ENCODE data around the gene CES3. TPM values are rescaled to one million over a fixed set of nuclear protein-coding genes. Genes with fewer than 3 reads are reported as not detected.
"Not testable (repeated sequence)": the region's sequence is repeated elsewhere in the genome, so short reads cannot be mapped to it uniquely, and the experiment has no call there.

The CES3 gene
- total and polyA plus RNA-seq, 4 donors = 0.19 to 28.3 (median 12.5) TPM

- WGBS = 34% methylated on average over 17 of the region's 17 CpGs
- H3K27ac ChIP-seq (ENCODE audit: low read depth in 1 of 2, low read length in 2 of 2) = peak overlapping the region in 1 of 2 donors; percentile 46
- not testable (repeated sequence) for H3K27me3 ChIP-seq (ENCODE audit: control insufficient read depth in 4 of 4, insufficient read depth in 4 of 4, low read length in 3 of 4); H3K36me3 ChIP-seq (ENCODE audit: control insufficient read depth in 4 of 4, insufficient read depth in 3 of 4, low read depth in 1 of 4, low read length in 3 of 4); DNase-seq (ENCODE audit: low spot score); H3K9me3 ChIP-seq (ENCODE audit: control insufficient read depth in 4 of 4, low read length in 3 of 4); H3K9ac ChIP-seq (ENCODE audit: low read depth in 1 of 2, low read length in 2 of 2); H3K4me3 ChIP-seq (ENCODE audit: low read depth in 1 of 3, low read length in 3 of 3)
- TF ChIP-seq TAF1 (conservative IDR thresholded peaks at IDR 0.05) = peak; percentile 18
- H3K4me1 ChIP-seq (ENCODE audit: control insufficient read depth in 4 of 4, insufficient read depth in 4 of 4, low read length in 3 of 4) = peaks cover 0 to 20% (median 17%) of the 10 kb centered on the region in 4 donors
Measured at GRCh38 chr16:66955363-66956153, 5.5 kb upstream of the CES3 start.

GRCh38 chr16:66956154-66956457, 5.0 kb upstream of the CES3 start:
- H3K4me3 ChIP-seq (ENCODE audit: low read depth in 1 of 3, low read length in 3 of 3); H3K9ac ChIP-seq (ENCODE audit: low read depth in 1 of 2, low read length in 2 of 2); H3K27ac ChIP-seq (ENCODE audit: low read depth in 1 of 2, low read length in 2 of 2); DNase-seq (ENCODE audit: low spot score); H3K36me3 ChIP-seq (ENCODE audit: control insufficient read depth in 4 of 4, insufficient read depth in 3 of 4, low read depth in 1 of 4, low read length in 3 of 4); H3K9me3 ChIP-seq (ENCODE audit: control insufficient read depth in 4 of 4, low read length in 3 of 4); H3K27me3 ChIP-seq (ENCODE audit: control insufficient read depth in 4 of 4, insufficient read depth in 4 of 4, low read length in 3 of 4): not testable (repeated sequence)
- 8% methylated on average over 1 of the region's 1 CpG for WGBS
- peak; percentile 38 for TF ChIP-seq SP1 (IDR thresholded peaks at IDR 0.05)
- peak; percentile 46 to 62 for TF ChIP-seq HNF4A (conservative IDR thresholded peaks at IDR 0.05)
- peak in 1 of 2 donors; percentile 37 for TF ChIP-seq RXRA (IDR thresholded peaks at IDR 0.05)
- H3K4me1 ChIP-seq (ENCODE audit: control insufficient read depth in 4 of 4, insufficient read depth in 4 of 4, low read length in 3 of 4) = peaks cover 0 to 24% (median 20%) of the 10 kb centered on the region in 4 donors

DNA sequence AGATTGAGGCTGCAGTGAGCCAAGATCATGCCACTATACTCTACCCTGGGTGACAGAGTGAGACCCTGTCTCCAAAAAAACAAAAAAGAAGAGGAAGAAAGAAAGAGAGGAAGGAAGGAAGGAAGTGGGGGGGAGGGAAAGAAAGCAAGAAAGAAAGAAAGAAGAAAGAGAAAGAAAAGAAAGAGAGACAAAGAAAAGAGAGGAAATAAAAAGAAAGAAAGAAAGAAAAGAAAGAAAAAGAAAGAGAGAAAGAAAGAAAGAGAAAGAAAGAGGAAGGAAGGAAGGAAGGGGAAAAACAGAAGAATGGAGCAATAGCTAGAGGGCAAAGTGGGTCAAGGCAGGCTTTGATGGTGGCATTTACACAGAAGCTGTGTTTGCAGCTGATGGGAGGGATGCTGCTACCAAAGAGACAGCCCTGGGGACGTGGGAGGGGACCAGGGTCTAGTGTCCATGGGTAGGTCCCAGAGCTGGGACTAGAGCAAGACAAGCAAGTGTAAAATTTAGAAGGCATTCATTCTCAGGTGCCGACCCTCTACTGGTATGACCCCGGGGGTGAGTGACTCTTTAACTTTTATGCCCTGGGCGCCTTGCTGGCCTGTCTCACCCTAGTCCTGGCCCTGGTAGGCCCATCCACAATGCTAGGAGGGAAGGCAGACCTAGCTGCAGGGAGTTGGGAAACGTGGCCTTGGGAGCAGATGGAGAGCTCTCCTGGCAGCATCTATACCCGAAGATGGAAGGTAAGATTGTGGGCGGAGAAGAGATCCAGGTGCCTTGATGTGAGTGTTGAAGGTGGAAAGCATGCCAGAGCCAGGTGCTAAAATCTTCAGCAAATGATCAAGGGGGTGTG, 2.0 kb upstream of the CES3 start:
- no peak overlapping the region for H3K9ac ChIP-seq (ENCODE audit: low read depth in 1 of 2, low read length in 2 of 2)

More for the DNA sequence above, 2.0 kb upstream of the CES3 start:
- no peak for DNase-seq (ENCODE audit: low spot score)
- Histone ChIP-seq H3K27ac (ENCODE audit: low read depth in 1 of 2, low read length in 2 of 2) (no peak overlapping the region), H3K27me3 (ENCODE audit: control insufficient read depth in 4 of 4, insufficient read depth in 4 of 4, low read length in 3 of 4) (no peaks in the 10 kb centered on the region), H3K9me3 (ENCODE audit: control insufficient read depth in 4 of 4, low read length in 3 of 4) (no peaks in the 10 kb centered on the region), H3K4me1 (ENCODE audit: control insufficient read depth in 4 of 4, insufficient read depth in 4 of 4, low read length in 3 of 4) (peaks cover 14 to 52% (median 43%) of the 10 kb centered on the region in 4 donors), H3K4me3 (ENCODE audit: low read depth in 1 of 3, low read length in 3 of 3) (no peak overlapping the region), H3K36me3 (ENCODE audit: control insufficient read depth in 4 of 4, insufficient read depth in 3 of 4, low read depth in 1 of 4, low read length in 3 of 4) (no peaks in the 10 kb centered on the region)
- WGBS = 85% methylated on average over 7 of the region's 7 CpGs
- no peak for TF ChIP-seq RAD21 (IDR thresholded peaks at IDR 0.05)
- TF ChIP-seq MAX (IDR thresholded peaks at IDR 0.05) = no peak
- no peak for TF ChIP-seq SP1 (IDR thresholded peaks at IDR 0.05)
- no peak for TF ChIP-seq ZBTB33 (IDR thresholded peaks at IDR 0.05)
- no peak for TF ChIP-seq FOXA2 (IDR thresholded peaks at IDR 0.05)
- TF ChIP-seq TAF1 (conservative IDR thresholded peaks at IDR 0.05) = no peak
- no peak for TF ChIP-seq ATF3 (IDR thresholded peaks at IDR 0.05)
- TF ChIP-seq HNF4G (IDR thresholded peaks at IDR 0.05) = no peak
- no peak for TF ChIP-seq NR2F2 (IDR thresholded peaks at IDR 0.05)
- TF ChIP-seq EGR1 (IDR thresholded peaks at IDR 0.05; ENCODE audit: low read depth in 2 of 2) = no peak
- TF ChIP-seq JUND (IDR thresholded peaks at IDR 0.05) = no peak
